HL-60 (cell line): ENCODE results near the gene ANGPT4.

Source experiments
- DNase-seq, 2 experiments: peaks; one replicate each; pipeline ENCODE4 v3.0.0-alpha.2; 2010 to 2020; ENCODE audit warnings: low read depth in 1 of 2, low spot score in 1 of 2
- H3K27ac ChIP-seq: fragments of 250-450 bp; sonication (Bioruptor Pico); replicated peaks from 2 replicates; pipeline ENCODE4 v1.5.1; 2020; ENCODE audit warnings: mild to moderate bottlenecking, moderate library complexity
- H3K27me3 ChIP-seq: fragments of 250-450 bp; sonication (Bioruptor Pico); 2 replicates; pipeline ENCODE4 v1.5.1; 2021; ENCODE audit warnings: mild to moderate bottlenecking, moderate library complexity; ENCODE audit not compliant: insufficient read depth, poor library complexity, severe bottlenecking
- H3K4me3 ChIP-seq: replicated peaks from 2 replicates; pipeline ENCODE4 v1.5.1; 2011; ENCODE audit warnings: mild to moderate bottlenecking, control low read depth, low read length; ENCODE audit not compliant: insufficient read depth
- CTCF ChIP-seq: IDR thresholded peaks from one replicate; pipeline ENCODE4 v1.5.1; 2011; ENCODE audit warnings: low read length, control low read depth, inconsistent platforms; ENCODE audit not compliant: insufficient read depth
- GABPA ChIP-seq: IDR thresholded peaks from 2 replicates; pipeline ENCODE4 v1.6.1; 2012; ENCODE audit warnings: low read depth
- POLR2AphosphoS5 ChIP-seq: IDR thresholded peaks from 2 replicates; pipeline ENCODE4 v1.6.1; 2012; ENCODE audit warnings: low read depth
- REST ChIP-seq: IDR thresholded peaks from 2 replicates; pipeline ENCODE4 v1.6.1; 2012; ENCODE audit warnings: low read depth; ENCODE audit not compliant: insufficient replicate concordance
- SPI1 ChIP-seq: IDR thresholded peaks from 2 replicates; pipeline ENCODE4 v1.6.1; 2012; ENCODE audit warnings: low read depth, mild to moderate bottlenecking, borderline replicate concordance

ANGPT4 gene

GRCh38 chr20:924639-925038 is 8.5 kb upstream of the ANGPT4 start:
- no peak overlapping the region for H3K27ac ChIP-seq
- H3K27me3 ChIP-seq: no peaks in the 10 kb centered on the region
- TF ChIP-seq SPI1 (no peak), REST (no peak), CTCF (no peak), GABPA (no peak), POLR2AphosphoS5 (no peak)
- no peak overlapping the region for H3K4me3 ChIP-seq
- peak; percentile 29 to 60 for DNase-seq

- Histone ChIP-seq H3K4me3 (no peak overlapping the region), H3K27me3 (no peaks in the 10 kb centered on the region), H3K27ac (no peak overlapping the region)
- no peak for TF ChIP-seq CTCF
- no peak for TF ChIP-seq POLR2AphosphoS5
- TF ChIP-seq REST: no peak
- TF ChIP-seq SPI1: no peak
- TF ChIP-seq GABPA: no peak
- no peak for DNase-seq
Observed at GRCh38 chr20:922781-923180, 6.6 kb upstream of the ANGPT4 start.

- H3K27me3 ChIP-seq: no peaks in the 10 kb centered on the region
- TF ChIP-seq POLR2AphosphoS5: no peak
- no peak for TF ChIP-seq SPI1
- TF ChIP-seq REST: no peak
- no peak for TF ChIP-seq GABPA
- no peak for TF ChIP-seq CTCF
- DNase-seq: no peak
- H3K4me3 ChIP-seq: no peak overlapping the region
- no peak overlapping the region for H3K27ac ChIP-seq
Observed at GRCh38 chr20:921068-921467, 4.9 kb upstream of the ANGPT4 start.
